Prostate gland (tissue), 2 donors: ENCODE measurements around the gene TNS1. TPM values are rescaled to one million over a fixed set of nuclear protein-coding genes. Genes with fewer than 3 reads are reported as not detected.
A peak's percentile ranks its signal among the peaks of the same experiment; 100 is the strongest.

Experiments
- DNase-seq: peaks from one replicate; pipeline ENCODE4 v3.0.0-alpha.2; 2019; ENCODE audit warnings: low spot score
- H3K27ac ChIP-seq, 2 donors: fragments of 200-600 bp; sonication (generic); 2 replicates each; pipeline ENCODE4 v1.5.1; 2017 to 2019
- H3K27me3 ChIP-seq: fragments of 200-600 bp; sonication (generic); replicated peaks from 2 replicates; pipeline ENCODE4 v1.5.1; 2019; ENCODE audit not compliant: insufficient read depth
- H3K36me3 ChIP-seq, 2 donors: fragments of 200-600 bp; sonication (generic); 1 replicate in 1 of 2; 2 replicates in 1 of 2; pipeline versions ENCODE4 v1.5.1 to v1.8.1; 2017 to 2019
- H3K4me1 ChIP-seq: fragments of 200-600 bp; sonication (generic); replicated peaks from 2 replicates; pipeline ENCODE4 v1.5.1; 2019
- H3K4me3 ChIP-seq, 2 donors: fragments of 200-600 bp; sonication (generic); 2 replicates each; pipeline ENCODE4 v1.5.1; 2017 to 2019
- H3K9me3 ChIP-seq: fragments of 200-600 bp; sonication (generic); 2 replicates; pipeline ENCODE4 v1.5.1; 2017
- CTCF ChIP-seq, 4 experiments: fragments of 200-600 bp in 2 of 4; fragments of 450-650 bp in 2 of 4; sonication (generic) in 2 of 4; IDR thresholded peaks; 1 replicate in 3 of 4; 2 replicates in 1 of 4; pipeline ENCODE4 v1.5.1; 2016 to 2019; ENCODE audit warnings: antibody characterized with exemption in 4 of 4, mild to moderate bottlenecking in 2 of 4, moderate library complexity in 2 of 4
- POLR2A ChIP-seq: fragments of 450-650 bp; IDR thresholded peaks from one replicate; pipeline ENCODE4 v1.6.1; 2016; ENCODE audit warnings: antibody characterized with exemption, mild to moderate bottlenecking
- POLR2AphosphoS5 ChIP-seq: sonication (generic); formaldehyde crosslinking; IDR thresholded peaks from one replicate; pipeline ENCODE4 v1.6.1; 2017; ENCODE audit warnings: antibody characterized with exemption
- WGBS: methylation state at CpG from one replicate; pipeline ENCODE4 v1.1.5; 2018; 5-methylcytosine and 5-hydroxymethylcytosine counted together
- intact Hi-C: fragments of 100-400 bp; cut with DNase I; formaldehyde crosslinking; loops from one replicate; pipeline ENCODE4 v1.14.2; 2022
- total RNA-seq, 2 donors: library from RNA; depleted of rRNA; stranded (reverse); fragments of >200 nt; gene quantifications; one replicate each; pipeline ENCODE4 v1.1.0, GENCODE V29; 2016

TNS1 gene
- total RNA-seq, 2 donors from 2014 or later, result 238 to 659 TPM

- WGBS, result 53% methylated on average over 11 of the region's 11 CpGs
- Histone ChIP-seq H3K27ac (peak overlapping the region; percentile 72 to 84), H3K36me3 (no peaks in the 10 kb centered on the region), H3K9me3 (no peaks in the 10 kb centered on the region), H3K4me1 (peaks cover 14% of the 10 kb centered on the region), H3K4me3 (no peak overlapping the region), H3K27me3 (no peaks in the 10 kb centered on the region)
- intact Hi-C loops, result no loop called here
- no peak for TF ChIP-seq POLR2A
- no peak for TF ChIP-seq CTCF (IDR thresholded peaks at IDR 0.05)
- TF ChIP-seq POLR2AphosphoS5, result no peak
- no peak for DNase-seq
Measured at GRCh38 chr2:217951521-217952247, 51.1 kb downstream of the TNS1 start.

- Histone ChIP-seq H3K27me3 (no peaks in the 10 kb centered on the region), H3K9me3 (no peaks in the 10 kb centered on the region), H3K4me3 (no peak overlapping the region), H3K36me3 (no peaks in the 10 kb centered on the region), H3K27ac (peak overlapping the region; percentile 72 to 84), H3K4me1 (peaks cover 14% of the 10 kb centered on the region)
- TF ChIP-seq CTCF (IDR thresholded peaks at IDR 0.05) (no peak), POLR2AphosphoS5 (no peak), POLR2A (no peak)
- no peak for DNase-seq
- WGBS, result 43% methylated on average over 4 of the region's 4 CpGs
- intact Hi-C loops, result no loop called here
Measured at GRCh38 chr2:217951091-217951490, 51.7 kb downstream of the TNS1 start.

GRCh38 chr2:217950401-217950871 lies 52.4 kb downstream of the TNS1 start:
- DNase-seq, result no peak
- WGBS, result 64% methylated on average over 10 of the region's 10 CpGs
- intact Hi-C loops, result no loop called here

GRCh38 chr2:217949447-217949846 lies 53.3 kb downstream of the TNS1 start:
- Histone ChIP-seq H3K36me3 (no peaks in the 10 kb centered on the region), H3K27me3 (no peaks in the 10 kb centered on the region), H3K27ac (peak overlapping the region; percentile 25 to 84), H3K4me1 (peaks cover 12% of the 10 kb centered on the region), H3K4me3 (no peak overlapping the region), H3K9me3 (no peaks in the 10 kb centered on the region)
- intact Hi-C loops, result no loop called here
- TF ChIP-seq CTCF (IDR thresholded peaks at IDR 0.05) (no peak), POLR2AphosphoS5 (no peak), POLR2A (no peak)
- DNase-seq, result no peak

More at GRCh38 chr2:217950401-217950871, 52.4 kb downstream of the TNS1 start:
- TF ChIP-seq POLR2A (no peak), CTCF (IDR thresholded peaks at IDR 0.05) (no peak)
- Histone ChIP-seq H3K27me3 (no peaks in the 10 kb centered on the region), H3K4me1 (peaks cover 14% of the 10 kb centered on the region), H3K36me3 (no peaks in the 10 kb centered on the region), H3K9me3 (no peaks in the 10 kb centered on the region), H3K4me3 (no peak overlapping the region), H3K27ac (peak overlapping the region; percentile 72 to 84)

GRCh38 chr2:217948897-217949296 lies 53.9 kb downstream of the TNS1 start:
- intact Hi-C loops, result no loop called here

More at GRCh38 chr2:217948897-217949296, 53.9 kb downstream of the TNS1 start:
- no peaks in the 10 kb centered on the region for H3K36me3 ChIP-seq
- peak overlapping the region; percentile 25 to 27 for H3K27ac ChIP-seq
- TF ChIP-seq CTCF (IDR thresholded peaks at IDR 0.05), result no peak
- no peak for TF ChIP-seq POLR2AphosphoS5
- no peak for TF ChIP-seq POLR2A
- H3K4me1 ChIP-seq, result peaks cover 7% of the 10 kb centered on the region
- no peaks in the 10 kb centered on the region for H3K27me3 ChIP-seq
- DNase-seq, result no peak
- no peaks in the 10 kb centered on the region for H3K9me3 ChIP-seq
- WGBS, result 63% methylated on average over 6 of the region's 6 CpGs
- H3K4me3 ChIP-seq, result no peak overlapping the region
